Upper lobe of left lung (tissue), 4 donors: ENCODE results near the gene PNKP.

Source experiments
- EP300 ChIP-seq, 4 donors: sonication (generic); formaldehyde crosslinking; IDR thresholded peaks; one replicate each; pipeline ENCODE4 v1.5.1; 2017; ENCODE audit warnings: antibody characterized with exemption in 4 of 4, control low read depth in 2 of 4
- TF ChIP-seq, protein P1 (sequence below), 6 experiments: fragments of 450-650 bp in 4 of 6; fragments of 200-600 bp in 2 of 6; sonication (generic) in 2 of 6; IDR thresholded peaks; one replicate each; pipeline ENCODE4 v1.5.1; 2016 to 2019; ENCODE audit warnings: antibody characterized with exemption in 6 of 6

- TF ChIP-seq, protein P1, sequence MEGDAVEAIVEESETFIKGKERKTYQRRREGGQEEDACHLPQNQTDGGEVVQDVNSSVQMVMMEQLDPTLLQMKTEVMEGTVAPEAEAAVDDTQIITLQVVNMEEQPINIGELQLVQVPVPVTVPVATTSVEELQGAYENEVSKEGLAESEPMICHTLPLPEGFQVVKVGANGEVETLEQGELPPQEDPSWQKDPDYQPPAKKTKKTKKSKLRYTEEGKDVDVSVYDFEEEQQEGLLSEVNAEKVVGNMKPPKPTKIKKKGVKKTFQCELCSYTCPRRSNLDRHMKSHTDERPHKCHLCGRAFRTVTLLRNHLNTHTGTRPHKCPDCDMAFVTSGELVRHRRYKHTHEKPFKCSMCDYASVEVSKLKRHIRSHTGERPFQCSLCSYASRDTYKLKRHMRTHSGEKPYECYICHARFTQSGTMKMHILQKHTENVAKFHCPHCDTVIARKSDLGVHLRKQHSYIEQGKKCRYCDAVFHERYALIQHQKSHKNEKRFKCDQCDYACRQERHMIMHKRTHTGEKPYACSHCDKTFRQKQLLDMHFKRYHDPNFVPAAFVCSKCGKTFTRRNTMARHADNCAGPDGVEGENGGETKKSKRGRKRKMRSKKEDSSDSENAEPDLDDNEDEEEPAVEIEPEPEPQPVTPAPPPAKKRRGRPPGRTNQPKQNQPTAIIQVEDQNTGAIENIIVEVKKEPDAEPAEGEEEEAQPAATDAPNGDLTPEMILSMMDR (IDR thresholded peaks at IDR 0.05), result no peak
- TF ChIP-seq EP300 (IDR thresholded peaks at IDR 0.05), result no peak
Observed at GRCh38 chr19:49814010-49814409, 53.4 kb downstream of the PNKP start.
